CD4-positive, alpha-beta T cell treated with Interleukin-10 for 1 hour (primary cell): ENCODE results near the gene PSD2.

ENCODE experiments used
- DNase-seq: peaks from one replicate; pipeline ENCODE4 v3.0.0-alpha.2; 2020

The PSD2 gene

DNA sequence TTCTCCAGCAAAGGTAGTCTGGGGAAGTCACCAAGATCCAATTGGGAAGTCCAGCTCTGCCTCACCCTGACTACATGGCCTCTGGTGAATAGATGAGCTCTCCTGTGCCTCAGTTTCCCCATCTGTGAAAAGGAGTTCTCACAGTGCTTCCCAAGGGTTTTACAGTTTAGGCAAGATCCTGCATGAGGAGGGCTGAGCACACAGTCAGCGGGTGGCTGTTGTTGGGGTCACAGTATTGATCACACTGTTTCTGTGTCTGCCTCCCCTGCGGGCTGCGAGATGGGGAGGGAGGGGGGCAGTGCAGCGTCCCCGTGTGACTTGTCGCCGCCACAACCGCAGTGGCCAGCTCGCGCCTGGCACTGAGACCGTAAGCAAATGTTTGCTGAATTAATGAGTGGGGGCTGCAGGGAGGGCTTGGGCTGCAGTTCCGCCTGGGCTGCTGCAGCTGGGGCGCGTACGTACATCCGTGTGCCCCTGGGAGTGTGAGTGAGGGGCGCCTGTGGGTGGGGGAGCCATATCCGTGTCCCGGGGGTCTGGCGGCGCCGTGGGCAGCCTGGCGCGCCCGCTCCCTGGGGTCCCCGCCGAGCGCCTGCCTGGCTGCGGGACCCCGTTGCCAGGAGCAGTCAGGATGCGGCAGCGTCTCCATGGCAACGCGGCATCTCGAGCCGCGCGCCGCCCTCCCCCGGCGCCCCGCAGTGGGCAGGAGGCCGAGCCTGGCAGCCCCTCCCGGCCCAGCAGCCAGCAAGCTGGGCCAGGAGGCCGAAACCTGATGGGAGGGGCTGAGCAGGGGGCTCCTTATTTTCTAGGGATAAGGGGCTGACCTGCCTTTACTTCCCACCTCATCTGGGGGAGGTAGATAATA, 31.4 kb upstream of the PSD2 start:
- DNase-seq: peak; percentile 33

DNA sequence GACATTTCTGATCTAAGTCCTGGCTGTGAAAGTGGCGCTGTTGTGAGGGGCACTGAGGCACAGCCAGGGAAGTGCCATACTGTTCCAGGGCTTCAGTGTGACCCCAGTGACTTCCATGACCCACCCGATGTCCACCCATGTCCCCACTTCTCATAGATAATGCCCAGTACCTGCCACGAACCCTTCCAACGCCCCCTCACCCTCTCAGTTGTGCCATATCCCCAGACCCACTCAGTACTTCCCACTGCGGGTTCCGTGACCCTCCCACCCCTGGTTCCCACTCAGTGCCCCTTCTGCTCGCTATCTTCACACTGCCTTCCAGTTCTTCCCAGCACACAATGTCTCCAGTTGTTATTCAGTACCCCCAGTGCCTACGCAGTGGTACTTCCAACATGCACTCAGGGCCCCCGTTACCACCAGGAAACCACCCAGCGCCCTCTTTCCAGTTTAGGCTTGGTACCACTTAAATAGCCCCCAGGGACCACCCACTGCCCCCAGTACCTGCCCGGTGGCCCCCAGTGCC, 30.7 kb upstream of the PSD2 start:
- DNase-seq: no peak

DNA sequence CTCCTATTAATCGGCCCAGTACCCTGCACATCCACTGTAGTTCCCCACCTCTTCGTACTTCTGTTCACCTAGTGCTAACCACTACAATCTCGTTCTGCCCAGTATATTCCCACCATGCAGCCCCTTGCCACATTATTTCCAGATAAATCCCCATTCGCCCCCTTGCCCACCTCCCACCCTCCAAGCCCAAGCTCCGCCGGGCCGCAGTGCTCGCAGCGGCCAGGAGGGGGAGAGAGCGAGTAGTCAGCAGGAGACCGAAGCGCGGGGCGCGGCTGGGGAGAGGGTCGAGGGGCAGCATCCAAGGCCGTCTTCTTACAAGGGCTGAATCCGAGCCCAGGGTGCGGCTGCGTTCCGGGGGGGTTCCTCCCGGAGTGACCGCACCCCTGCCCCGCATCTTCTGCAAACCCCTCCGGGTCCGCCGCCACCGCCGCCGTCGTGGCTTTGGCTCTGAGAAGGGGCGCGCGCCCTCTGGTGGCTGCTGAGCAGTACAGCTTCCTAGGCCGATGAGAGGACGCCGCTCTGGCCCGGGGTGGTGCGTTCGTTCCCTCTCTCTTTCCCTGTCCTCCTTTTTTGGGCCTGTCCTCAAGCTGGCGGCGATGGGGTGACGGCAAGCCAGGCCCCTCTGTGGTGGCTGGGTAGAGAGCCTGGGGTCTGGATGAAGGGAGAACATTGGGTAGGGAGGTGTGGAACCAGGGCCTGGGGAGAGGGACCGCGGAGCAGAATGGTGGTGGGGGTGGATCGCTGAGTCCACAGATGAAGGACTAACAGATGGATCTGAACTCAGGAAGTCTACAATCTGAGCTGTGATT, 30.0 kb upstream of the PSD2 start:
- peak; percentile 80 for DNase-seq

GRCh38 chr5:139767960-139768359, 27.6 kb upstream of the PSD2 start:
- no peak for DNase-seq

GRCh38 chr5:139768807-139769465, 26.7 kb upstream of the PSD2 start:
- DNase-seq: no peak

DNA sequence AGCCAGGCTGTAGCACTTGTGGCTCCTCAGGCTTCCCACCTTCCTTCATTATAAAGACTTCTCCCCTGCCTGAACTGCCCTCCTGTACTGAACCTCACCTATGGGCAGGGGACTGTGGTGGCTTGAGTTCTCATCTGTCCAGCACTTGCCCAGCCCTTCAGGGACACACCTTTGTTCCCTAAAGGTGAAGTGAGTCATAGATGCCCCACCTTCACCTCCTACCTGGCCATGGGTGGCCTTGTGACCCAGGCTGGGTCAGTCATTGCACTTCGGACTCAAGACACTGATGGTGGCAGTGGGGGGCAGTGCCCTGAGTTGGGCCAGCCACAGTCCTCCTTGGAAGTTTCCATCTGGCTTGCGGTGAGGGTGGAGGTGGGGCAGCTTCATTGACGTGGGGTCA, 26.1 kb upstream of the PSD2 start:
- DNase-seq: no peak

- no peak for DNase-seq
These were observed 24.9 kb upstream of the PSD2 start for GRCh38 chr5:139770722-139771121.

DNA sequence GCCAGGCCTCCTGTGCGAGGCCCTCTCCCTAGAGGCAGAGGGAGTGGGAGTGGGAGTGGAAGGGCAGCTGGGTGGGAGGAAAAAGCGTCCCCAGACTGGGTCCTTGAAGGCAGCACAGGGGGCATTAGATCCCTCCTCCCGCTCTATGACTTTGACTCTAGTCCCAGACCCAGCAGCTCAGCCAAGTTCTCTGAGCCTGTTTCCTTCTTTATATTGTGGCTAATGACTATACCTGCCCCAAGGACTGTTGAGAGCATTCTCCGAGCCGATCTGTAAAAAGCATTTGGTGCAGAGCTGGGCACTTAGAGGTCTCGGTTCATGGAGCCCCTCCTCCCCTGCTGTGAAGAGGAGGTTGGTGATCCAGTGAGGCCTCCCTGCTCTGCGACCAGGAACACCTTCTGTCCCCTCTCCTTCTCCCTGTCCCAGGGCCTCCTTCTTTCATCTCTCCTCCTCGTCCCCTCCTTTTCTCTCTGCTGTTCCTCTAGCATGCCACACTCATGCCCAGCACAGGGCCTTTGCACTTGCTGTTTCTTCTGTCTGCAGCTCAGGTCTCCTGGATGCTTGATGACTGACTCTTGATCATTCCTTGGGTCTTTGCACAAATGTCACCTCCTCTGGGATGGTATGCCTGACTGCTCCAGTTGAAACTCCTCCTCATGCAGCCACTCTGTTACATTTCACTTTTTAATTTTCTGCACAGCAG, 23.4 kb upstream of the PSD2 start:
- no peak for DNase-seq

GRCh38 chr5:139772927-139773690, 22.5 kb upstream of the PSD2 start:
- DNase-seq: no peak

DNA sequence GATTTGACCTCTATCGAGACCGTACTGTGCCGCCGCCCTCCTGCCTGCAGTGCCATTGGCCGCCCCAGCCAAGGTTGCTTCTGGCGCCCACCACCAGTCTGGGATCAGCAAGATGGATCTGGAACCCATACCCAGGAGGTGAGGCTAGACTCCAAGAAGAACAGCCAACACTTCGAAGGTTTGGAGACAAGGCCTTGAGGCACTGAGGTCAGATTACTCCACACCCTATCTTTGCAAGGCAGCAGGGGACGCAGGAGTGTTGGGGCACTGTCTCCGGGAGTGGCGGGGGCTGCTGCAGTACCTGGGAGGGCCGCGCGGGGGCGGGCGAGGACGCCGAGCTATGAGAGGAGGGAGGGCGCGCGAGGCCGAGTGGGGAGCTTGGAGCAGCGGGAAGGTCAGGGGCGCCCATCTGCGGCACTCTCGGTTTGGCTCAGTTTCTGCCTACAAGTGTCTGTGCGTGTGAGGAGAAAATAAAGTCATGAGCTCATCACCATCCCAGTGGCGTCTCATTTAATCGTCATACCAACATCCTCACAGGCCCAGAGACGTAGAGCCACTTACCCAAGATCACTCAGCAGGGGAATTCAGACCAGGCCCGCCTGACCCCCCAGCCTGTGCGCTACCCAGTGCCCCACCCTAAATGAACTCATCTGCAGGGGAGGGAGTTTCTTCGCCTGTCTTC, 20.5 kb upstream of the PSD2 start:
- DNase-seq: peak; percentile 79

DNA sequence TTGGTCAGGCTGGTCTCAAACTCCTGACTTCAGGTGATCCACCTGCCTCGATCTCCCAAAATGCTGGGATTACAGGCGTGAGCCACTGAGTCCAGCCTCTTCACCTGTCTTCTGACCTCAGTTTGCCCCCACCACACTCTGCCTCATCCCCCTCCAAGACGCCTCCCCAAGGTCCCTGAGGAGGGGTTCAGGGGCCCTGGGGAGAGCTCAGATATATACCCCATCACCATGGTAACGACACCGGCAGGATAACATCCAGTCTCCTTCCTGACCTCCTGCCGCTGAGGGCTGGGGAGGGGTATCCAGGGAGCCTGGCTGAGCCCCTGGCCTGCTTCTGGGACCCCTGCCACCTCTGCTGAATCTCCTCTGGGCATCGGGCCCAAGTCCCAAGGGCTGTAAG, 19.7 kb upstream of the PSD2 start:
- DNase-seq: no peak

GRCh38 chr5:139776861-139777260, 18.7 kb upstream of the PSD2 start:
- DNase-seq: no peak

- no peak for DNase-seq
These were observed 12.1 kb upstream of the PSD2 start for GRCh38 chr5:139783436-139783965.

- no peak for DNase-seq
These were observed 11.1 kb upstream of the PSD2 start for GRCh38 chr5:139784488-139784887.

GRCh38 chr5:139787257-139787567, 8.4 kb upstream of the PSD2 start:
- no peak for DNase-seq

- peak; percentile 84 for DNase-seq
These were observed 7.9 kb upstream of the PSD2 start for GRCh38 chr5:139787568-139788293.

DNA sequence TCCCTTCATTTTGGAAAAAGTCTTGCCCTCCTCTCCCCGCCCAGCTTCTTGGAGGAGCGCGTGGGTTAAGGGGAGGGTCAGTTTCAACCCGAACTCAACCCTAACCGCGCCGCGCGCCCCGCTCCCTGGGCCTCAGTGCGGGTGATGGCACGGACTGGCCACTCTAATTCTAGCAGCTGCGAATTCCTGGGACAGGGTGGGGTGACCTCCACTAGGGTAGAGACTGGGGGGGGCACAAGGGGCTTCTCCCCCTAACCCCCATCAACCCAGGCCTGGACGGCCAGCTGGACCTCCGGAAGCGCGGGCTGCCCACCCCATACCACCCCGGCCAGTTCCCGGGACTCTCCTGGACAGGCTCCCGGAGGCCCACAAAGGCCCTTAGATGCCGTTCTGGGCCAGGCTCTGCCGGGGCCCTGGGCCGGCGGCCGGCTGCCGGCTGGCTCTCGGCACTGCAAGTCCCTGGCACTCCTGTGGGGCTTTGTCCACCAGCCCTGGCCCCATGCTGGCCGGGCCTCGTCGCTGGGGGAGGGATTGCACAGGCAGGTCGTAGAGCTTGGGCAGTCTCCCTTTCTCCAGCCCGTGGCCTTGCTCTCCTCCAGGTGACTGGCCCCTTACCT, 7.2 kb upstream of the PSD2 start:
- DNase-seq: no peak

- DNase-seq: no peak
These were observed 6.3 kb upstream of the PSD2 start for GRCh38 chr5:139789116-139789844.

- no peak for DNase-seq
These were observed 5.8 kb upstream of the PSD2 start for GRCh38 chr5:139789845-139790189.
